ENCODE results near the gene CLIP2.
"Not testable (repeated sequence)": the region's sequence is repeated elsewhere in the genome, so short reads cannot be mapped to it uniquely, and the experiment has no call there.

- TF ChIP-seq CTCF (IDR thresholded peaks at IDR 0.05; ENCODE audit: low read depth, low read length); MYC (IDR thresholded peaks at IDR 0.05; ENCODE audit: low read depth, low read length); POLR2A (IDR thresholded peaks at IDR 0.05; ENCODE audit: extremely low read depth, insufficient read length): not testable (repeated sequence)
Measured at GRCh38 chr7:74430409-74430808, 141.2 kb downstream of the CLIP2 start.

All from NB4 (cell line).